Activated CD8-positive, alpha-beta memory T cell treated with anti-CD3 and anti-CD28 coated beads, Interleukin-2, amount 50 U/mL, for 1 hour (primary cell): ENCODE measurements around the gene GSDME.

Source experiments
- DNase-seq: peaks from one replicate; pipeline ENCODE4 v3.0.0-alpha.2; 2020; ENCODE audit errors: extremely low read depth

GSDME gene

DNA sequence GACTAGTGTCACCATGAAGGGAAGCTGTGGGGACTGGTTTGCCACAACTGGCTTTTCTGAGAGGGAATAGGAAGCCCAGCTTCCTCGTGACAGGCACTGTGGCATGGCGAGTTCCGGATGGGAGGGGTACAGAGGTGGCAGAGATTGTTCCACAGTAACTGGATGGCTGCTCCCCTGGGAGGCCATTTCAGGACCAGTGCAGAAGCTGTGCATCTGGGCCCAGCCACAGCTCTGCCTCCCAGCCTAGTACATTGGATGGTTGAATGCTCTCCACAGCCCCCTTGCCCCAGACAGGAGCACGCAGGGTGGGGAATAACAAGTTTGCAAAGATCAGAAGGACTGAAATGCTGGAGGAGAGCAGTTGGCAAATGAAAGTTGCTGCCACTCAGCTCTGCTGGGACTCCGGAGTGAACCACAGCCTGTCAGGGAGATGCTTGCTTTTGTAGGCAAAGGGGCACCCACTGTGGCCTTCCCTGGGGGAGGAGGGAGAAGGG, 51.8 kb downstream of the GSDME start:
- DNase-seq: no peak

- DNase-seq: no peak
These were observed 53.0 kb downstream of the GSDME start for GRCh38 chr7:24704311-24704710.

DNA sequence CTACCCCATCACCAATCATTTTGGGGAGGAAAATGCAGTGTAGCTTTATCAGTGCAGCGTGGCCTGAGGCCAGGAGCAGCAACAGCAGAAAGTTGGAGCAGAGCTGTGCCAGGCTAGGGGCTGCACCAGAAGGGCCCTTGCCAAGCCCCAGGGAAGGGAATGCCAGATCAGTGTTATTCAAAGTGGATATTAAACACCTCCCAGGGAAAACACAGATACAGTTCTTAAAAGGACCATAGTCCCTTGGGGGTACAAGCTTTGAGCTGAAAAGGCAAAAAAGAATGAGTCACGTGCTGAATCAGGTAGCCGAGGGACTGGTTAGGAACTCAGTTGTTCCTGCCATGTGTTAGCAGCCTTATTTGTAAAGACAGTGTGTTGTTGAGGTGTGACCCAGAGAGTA, 54.0 kb downstream of the GSDME start:
- DNase-seq: no peak

DNA sequence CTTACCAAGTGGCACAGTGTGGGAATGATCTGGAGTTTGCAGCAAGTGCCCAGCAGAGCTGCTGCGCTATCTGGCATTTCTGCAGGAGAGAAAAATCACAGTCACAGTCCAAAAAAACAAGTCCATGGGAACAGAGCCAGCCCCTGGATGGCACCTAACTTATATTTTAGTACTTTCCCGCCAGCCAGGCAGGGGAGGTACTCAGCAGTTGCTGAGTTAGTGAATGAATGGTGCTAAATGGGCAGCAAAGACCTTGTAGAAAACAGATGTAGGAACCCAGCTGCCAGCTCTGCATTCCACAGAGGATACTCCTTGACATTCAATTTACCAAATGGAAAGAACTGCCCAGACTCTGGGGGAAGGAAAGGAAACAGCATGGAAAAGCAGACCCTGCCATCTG, 54.5 kb downstream of the GSDME start:
- no peak for DNase-seq

DNA sequence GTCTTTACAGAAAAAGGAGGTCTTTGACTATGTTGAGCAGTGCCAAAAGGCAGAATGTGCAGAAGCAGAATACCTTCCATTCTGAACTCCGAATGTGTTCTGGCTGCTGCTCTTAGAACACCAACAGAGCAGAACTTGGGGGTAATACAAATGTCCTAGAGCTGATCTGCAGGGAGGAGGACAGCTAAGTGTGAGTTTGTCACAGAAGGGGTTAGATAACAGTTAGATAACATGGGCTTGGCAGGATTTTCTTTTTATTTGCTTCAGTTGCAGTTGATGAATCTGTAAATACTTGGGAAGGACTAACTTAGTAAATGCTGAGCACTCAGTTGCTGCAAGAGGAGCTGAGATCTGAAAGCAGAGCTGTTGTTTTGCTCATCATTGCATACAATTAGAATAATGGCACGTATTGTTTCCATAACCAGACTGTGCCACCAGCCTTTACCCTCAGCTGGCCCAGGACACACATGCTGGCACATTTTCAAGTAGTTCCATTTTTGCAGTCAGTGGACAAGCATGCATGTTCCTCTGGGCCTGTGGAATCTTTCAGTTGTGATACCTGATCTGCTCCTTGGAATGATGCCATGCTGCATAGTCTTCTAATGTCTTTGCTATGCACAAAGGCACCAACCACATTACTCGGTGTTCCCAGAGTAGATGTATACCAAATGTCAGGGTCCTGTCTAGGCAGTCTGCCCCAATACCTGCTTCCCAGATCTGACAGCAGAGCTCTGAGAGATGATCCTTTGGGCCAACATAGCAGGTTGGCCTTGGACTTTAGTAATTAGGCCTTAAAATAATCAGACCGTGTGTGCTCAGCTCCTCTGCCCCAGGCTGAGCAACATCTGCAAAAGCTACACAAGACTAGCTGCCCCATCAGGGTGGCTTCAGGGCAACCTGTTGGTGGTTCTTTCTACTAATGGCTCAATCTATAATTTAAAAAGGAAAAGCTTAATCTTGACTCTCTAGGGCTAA, 55.7 kb downstream of the GSDME start:
- DNase-seq: no peak

GRCh38 chr7:24700521-24701260, 56.6 kb downstream of the GSDME start:
- DNase-seq: no peak

DNA sequence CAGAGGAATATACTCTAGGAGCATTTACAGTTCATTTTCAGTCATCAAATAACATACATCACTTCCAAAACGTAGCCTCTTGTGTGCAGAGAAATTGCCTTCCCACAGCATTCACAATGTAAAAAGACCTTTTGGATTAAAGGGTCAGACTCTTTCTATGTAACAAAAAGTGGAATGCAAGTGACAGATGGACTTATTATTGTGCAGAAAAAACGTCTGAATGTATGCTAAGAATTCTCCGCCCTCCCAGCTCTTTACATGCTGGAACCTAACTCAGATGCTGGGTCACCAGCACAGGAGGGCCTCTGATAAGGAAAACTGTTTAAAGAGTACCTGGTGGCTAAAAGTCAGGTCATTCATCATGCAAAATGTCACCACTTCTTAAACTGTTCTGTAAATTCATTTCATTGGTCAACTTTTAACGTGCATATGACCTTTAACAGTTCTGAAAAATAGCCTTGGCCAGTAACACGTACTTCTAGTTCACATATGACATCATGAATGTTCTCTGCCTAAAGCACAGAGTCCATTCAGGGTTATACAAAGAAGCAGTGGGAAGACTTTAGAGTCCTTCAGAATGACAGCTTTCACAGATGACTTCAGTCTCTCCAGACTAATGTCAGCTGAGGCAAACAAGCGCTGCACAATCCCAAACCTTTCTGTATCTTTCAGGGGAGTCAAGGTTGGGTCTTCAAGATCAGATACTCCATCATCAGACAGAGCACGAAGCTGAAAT, 58.6 kb downstream of the GSDME start:
- DNase-seq: no peak

DNA sequence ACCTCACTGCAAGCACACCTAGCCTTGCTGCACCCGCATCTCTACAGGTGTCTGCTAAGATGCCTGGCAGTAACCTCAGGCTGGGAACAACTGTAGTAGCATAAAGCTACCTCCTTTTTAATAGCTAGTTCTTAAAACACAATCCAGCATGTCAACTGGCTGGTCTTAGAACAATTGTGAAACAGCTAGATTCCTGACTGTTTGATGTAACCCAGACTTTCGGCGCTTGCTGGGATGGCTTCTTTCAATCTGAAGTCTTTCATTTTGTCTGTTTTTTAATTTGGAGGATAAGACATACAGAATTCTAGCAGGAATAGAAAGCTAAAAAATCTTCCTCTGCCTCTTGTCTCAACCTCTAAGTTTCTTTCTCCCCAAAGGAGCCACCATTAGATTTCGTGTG, 59.8 kb downstream of the GSDME start:
- no peak for DNase-seq

GRCh38 chr7:24692592-24692991, 64.7 kb downstream of the GSDME start:
- DNase-seq: no peak

- DNase-seq: no peak
These were observed 67.0 kb downstream of the GSDME start for GRCh38 chr7:24690251-24690650.

DNA sequence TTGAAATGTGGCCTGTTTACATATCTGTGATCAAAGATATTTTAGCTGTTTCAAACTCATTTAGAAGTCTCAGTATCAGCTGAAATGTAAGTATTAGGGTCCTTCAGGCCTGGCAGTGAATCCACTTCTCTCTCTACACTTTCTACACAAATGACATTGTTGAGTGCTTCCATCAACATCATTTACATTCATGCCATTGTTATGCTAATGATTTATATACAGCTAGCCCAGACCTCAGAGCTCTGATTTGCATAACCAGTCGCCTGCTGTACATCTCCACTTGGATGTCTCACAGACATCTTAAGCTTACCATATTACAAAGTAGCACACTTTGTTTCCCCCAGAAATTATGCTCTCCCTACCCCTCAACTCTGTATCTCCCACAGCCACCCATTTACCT, 71.6 kb downstream of the GSDME start:
- no peak for DNase-seq

GRCh38 chr7:24670782-24671181, 86.5 kb downstream of the GSDME start:
- no peak for DNase-seq

- DNase-seq: no peak
These were observed 87.2 kb downstream of the GSDME start for GRCh38 chr7:24669971-24670591.

- no peak for DNase-seq
These were observed 88.2 kb downstream of the GSDME start for GRCh38 chr7:24668927-24669635.

DNA sequence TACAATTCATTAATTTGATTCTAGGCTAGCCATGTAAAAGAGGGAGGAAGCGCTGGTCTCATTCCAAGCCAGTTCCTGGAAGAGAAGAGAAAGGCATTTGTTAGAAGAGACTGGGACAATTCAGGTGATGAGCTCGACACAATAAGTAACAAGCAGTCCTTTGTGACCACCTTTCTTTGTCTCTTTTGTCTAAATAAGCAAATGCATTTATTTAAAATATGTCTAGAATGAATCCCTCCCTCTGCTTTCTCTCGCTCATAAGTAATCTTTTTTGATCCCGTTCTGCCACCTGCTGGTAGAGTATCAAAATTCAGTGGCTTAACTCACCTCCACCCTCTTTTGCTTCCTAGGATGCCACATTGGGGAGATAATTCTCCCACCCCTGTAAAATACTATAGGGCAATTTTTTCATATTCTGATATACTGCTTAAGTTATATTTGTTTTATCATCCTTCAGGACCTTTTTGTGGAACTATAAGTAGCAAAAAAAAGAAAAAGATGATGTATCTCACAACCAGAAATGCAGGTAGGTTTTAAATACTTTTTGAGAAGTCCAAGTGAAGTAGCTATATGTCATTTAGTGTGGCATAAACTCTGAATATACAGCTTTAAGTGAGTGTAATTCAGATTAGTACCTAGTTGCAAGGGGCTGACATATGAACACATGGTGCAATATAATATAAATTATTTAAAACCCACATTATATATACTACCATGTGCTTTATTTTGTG, 91.5 kb downstream of the GSDME start:
- no peak for DNase-seq

- DNase-seq: no peak
These were observed 96.7 kb downstream of the GSDME start for GRCh38 chr7:24660546-24660945.

DNA sequence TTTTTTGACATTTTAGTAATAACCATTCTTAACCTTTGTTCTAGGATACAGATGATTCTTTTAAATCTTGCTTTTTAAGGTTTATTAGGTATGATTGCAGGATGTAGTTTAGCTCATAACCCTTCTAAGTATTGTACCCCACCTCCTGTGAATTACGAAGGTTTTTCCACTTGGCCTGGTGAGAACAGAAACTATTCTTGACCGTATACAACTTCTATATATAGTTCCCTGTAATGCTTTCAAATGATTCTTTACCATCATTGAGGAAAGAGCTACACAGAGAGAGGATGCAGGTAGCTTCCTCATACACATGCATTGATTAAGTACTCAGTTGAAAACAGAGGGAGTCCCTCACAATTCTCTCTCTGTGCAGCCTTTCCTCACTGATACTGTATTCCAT, 97.8 kb downstream of the GSDME start:
- DNase-seq: no peak

- no peak for DNase-seq
These were observed 99.3 kb downstream of the GSDME start for GRCh38 chr7:24657980-24658379.

DNA sequence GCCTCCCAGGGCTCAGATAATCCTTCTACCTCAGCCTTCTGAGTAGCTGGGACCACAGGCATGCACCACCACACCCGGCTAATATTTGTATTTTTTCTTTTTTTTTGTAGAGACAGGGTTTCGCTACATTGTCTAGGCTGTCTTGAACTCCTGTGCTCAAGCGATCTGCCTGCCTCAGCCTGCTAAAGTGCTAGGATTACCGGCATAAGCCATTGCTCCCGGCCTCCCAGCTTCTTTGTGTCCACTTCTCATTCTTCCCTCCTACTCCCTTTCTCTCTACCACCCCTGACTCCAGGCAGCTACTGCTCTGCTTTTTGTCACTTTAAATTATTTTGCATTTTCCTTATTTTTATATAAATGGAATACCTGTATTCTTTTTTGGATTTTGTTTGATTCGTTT, 100.7 kb downstream of the GSDME start:
- no peak for DNase-seq

DNA sequence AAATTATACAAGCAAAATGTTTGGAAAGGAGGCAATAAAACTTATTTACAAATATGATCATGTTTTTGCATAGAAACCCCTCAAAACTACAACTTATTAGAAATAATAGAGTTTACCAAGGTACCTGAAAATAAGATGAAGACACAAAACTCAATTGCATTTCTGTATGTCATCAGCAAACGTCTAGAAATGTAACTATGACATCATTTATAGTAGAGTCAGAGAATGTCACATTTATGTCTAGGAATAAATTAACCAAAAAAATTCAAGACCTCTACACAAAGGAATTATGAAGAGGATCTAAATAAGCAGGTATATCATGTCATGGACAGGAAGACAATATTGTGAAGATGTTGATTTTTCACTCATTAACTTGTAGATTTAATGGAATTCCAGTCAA, 103.0 kb downstream of the GSDME start:
- DNase-seq: no peak
